HG02623 (cell line): ENCODE results near the gene USP1.

ENCODE experiments used
- ATAC-seq: cut with Tn5 transposase; IDR thresholded peaks from one replicate; pipeline ENCODE4 v1.9.1; 2021; ENCODE audit warnings: moderate library complexity; ENCODE audit not compliant: unreplicated experiment

USP1 gene

DNA sequence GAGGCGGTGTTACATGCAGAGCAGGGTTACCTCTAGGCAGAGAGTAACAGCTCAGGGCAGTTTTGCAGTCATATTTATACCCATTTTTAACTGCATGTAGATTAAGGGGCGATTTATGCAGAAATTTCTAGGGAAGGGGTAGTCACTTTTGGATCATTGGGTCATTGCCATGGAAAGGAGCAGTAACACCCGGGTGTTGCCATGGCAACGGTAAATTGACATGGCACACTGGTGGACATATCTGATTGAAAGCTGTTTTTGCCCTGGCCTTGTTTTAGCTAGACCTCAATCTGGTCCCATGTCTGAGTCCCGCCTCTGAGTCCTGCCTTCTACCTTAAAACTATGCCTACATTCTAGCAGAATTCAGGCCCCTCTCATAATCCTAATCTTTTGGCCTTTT is 11.8 kb upstream of the USP1 start:
- ATAC-seq, result no peak

GRCh38 chr1:62426237-62426636 is 10.6 kb upstream of the USP1 start:
- no peak for ATAC-seq

DNA sequence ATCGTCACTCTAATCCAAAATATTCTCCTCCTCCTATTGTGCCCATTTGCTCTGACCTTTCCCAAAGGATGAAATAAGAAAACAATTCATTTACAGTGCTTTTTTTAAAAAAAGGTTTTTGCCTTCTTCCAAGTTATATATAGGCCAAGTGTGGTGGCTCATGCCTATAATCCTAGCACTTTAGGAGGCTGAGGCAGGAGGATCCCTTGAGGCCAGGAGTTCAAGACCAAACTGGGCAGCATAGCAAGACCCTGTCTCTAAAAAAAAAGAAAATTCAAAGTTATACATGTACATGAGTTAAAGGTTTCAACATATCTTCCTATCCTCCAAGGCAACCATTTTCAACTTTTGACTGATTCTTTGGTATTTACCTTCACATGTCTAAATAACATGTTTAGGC is 10.1 kb upstream of the USP1 start:
- ATAC-seq, result no peak

DNA sequence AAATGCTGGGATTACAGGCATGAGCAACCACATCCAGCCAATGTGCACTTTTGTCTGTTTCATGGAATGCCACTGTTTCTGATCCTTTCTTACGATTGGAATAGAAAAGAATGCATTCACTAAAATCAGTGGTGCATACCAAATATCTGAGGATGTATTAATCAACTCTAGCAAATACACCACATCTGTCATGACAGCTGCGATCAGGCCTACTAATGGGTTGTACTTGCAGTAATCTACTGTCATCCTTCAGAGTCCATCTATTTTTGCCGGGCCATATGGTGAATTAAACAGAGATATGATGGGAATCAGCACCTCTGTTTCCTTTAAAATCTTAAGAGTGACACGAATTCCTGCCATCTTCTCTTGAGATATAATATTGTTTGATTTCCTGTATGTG is 8.5 kb upstream of the USP1 start:
- ATAC-seq, result no peak

GRCh38 chr1:62429581-62429980 is 7.3 kb upstream of the USP1 start:
- no peak for ATAC-seq

- no peak for ATAC-seq
Observed at GRCh38 chr1:62433861-62434617, 2.8 kb upstream of the USP1 start.

GRCh38 chr1:62434618-62435001 is 2.2 kb upstream of the USP1 start:
- ATAC-seq, result no peak

GRCh38 chr1:62435231-62436038 is 1.4 kb upstream of the USP1 start:
- ATAC-seq, result no peak

DNA sequence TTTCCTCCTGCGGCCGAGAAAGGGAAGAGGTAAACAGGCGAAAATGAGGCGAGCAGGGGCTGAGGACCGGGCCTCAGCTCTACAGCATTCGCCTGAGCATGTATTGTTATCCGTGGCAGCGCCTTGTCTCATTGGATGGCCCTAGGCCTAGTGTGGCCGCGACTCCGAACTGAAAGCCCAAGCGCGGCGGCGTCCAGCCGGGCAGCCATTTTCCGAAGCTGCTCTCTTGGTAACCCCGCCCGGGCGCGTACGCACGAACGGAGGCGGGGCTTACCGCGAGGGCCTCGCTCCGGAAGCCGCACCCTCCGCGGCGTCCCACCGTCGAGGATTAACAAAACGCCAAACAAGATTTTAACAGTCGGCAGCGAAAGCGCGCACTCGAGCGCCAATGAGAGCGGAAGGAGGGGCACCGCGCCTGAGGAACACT is 797 bp upstream of the USP1 start:
- peak; percentile 55 for ATAC-seq

GRCh38 chr1:62437273-62437940 is 558 bp downstream of the USP1 start:
- ATAC-seq, result no peak

- ATAC-seq, result no peak
Observed at GRCh38 chr1:62438163-62438562, 1.3 kb downstream of the USP1 start.

DNA sequence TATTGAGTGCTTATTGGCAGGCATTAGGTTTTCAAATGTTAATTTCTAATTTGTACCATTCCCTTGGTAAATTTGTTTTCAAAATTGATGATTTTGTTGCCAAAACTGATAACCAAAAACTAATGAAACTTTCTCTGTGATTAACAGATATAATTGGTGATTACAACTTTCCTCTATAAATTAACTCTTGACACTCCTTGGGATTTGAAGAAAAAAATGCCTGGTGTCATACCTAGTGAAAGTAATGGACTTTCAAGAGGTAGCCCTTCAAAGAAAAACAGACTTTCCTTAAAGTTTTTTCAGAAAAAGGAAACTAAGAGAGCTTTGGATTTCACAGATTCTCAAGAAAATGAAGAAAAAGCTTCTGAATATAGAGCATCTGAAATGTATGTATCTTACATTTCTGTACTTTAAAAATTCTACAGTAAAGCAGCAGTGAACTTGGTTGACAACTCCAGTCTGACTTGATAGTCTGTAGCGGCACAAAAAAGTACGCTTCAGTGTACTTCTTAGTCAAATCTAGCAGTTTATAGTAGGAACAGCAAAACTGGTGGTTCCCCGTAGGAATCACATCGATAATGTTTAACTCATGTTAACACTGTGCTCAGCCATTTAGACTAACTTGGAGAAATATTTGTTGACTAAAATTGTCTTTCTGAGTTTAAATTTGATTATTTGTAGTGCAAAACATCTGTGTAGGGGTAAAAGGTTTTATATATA is 3.0 kb downstream of the USP1 start:
- peak; percentile 21 for ATAC-seq

GRCh38 chr1:62444701-62445100 is 7.9 kb downstream of the USP1 start:
- no peak for ATAC-seq

- ATAC-seq, result no peak
Observed at GRCh38 chr1:62448221-62448933, 11.5 kb downstream of the USP1 start.

- ATAC-seq, result no peak
Observed at GRCh38 chr1:62450301-62450700, 13.5 kb downstream of the USP1 start.

- no peak for ATAC-seq
Observed at GRCh38 chr1:62452951-62453350, 16.1 kb downstream of the USP1 start.

DNA sequence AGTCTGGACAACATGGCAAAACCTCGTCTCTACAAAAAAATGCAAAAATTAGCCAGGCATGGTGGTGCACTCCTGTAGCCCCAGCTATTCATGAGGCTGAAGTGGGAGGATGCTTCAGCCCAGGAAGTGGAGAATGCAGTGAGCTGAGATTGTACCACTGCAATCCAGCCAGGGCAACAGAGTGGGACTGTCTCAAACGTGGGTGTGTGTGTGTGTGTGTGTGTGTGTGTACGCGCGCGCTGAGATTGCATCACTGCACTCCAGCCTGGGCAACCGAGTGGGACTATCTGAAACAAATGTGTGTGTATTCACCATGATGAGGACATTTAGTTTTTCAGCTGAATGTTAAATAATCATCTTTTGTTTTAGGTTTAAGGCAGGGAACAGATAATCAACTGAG is 21.1 kb downstream of the USP1 start:
- ATAC-seq, result no peak

DNA sequence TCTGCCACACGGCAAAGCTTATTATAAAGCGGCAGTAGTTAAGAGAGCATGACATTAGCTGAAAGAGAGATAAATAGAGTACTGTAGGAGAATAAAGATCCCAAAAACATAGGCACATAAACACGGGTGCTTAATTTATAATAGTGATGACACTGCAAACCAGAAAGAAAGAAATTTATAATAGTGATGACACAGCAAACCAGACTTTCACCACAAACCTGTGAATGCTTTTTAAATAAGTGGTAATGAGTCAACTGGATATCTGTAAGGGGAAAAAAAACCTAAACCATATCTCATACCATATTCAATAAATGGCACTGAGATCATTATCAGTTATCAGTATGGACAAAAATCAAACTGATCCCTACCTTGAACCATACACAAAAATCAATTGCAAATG is 25.5 kb downstream of the USP1 start:
- no peak for ATAC-seq

DNA sequence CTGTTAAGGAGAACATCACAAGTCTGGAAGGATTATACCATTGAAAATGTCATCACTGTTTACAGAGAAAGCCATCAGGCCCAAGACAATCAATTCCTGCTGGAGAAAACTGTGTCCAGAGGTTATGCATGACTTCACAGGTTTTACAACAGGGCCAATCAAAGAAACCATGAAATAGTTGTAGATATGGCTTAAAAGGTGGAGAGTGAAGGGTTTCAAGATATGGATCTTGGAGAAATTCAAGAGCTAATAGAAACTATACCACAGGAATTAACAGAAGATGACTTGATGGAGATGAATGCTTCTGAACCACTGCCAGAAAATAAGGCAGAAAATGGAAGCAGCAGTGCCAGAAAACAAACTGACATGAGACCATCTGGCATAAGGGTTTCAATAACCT is 30.2 kb downstream of the USP1 start:
- no peak for ATAC-seq

DNA sequence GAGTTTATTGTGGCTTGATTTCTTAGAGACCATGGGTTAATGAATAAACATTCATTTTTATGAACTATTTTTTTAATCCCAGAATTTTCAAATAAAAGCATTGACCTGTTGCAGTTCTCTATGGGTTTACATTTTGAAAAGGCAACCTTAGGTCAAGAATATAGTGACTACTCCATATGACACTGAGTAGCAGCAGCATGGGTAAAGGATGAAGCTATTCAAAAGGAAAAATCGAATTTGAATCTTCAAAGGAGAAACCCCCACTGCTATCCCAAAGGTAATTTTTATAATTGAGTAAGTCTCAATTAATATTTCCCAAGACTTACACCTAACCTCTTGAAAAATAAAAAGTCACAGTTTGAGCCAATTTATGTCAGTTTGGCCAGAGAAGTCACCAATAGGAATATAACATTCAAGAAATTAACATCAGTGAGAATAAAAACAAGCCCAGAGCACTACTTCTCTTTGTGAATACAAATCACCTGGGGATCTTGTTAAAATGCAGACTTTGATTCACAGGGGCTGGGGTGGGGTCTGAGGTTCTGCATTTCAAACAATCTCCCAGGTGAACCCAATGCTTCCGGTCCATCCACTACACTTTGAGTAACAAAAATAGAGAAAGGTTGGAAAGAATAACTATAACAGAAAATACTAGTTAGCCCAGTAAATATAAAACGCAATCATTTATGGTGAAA is 39.8 kb downstream of the USP1 start:
- ATAC-seq, result no peak
